GM18517 (cell line): ENCODE measurements around the gene SUPT3H.

Source experiments
- ATAC-seq: cut with Tn5 transposase; IDR thresholded peaks from one replicate; pipeline ENCODE4 v1.9.1; 2021; ENCODE audit warnings: mild to moderate bottlenecking, moderate library complexity; ENCODE audit not compliant: unreplicated experiment

SUPT3H gene

DNA sequence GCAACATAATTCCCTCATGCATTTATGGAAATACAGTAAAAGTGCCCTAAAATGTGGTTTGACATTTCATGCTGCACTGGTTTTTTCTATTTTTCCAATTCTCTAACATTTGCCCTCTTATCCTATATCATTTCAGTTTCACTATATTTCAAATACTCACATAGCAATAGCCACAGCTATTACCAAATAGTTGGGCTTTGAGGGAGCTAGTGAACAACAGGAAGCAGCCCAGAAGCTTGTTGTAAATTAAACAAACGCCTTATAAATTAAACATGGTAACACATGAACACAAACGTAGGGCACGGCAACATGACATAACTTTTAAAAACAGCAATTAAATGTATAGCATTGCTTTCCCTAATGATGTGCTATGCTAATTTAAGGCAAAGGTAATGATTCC lies 521.3 kb downstream of the SUPT3H start:
- no peak for ATAC-seq

DNA sequence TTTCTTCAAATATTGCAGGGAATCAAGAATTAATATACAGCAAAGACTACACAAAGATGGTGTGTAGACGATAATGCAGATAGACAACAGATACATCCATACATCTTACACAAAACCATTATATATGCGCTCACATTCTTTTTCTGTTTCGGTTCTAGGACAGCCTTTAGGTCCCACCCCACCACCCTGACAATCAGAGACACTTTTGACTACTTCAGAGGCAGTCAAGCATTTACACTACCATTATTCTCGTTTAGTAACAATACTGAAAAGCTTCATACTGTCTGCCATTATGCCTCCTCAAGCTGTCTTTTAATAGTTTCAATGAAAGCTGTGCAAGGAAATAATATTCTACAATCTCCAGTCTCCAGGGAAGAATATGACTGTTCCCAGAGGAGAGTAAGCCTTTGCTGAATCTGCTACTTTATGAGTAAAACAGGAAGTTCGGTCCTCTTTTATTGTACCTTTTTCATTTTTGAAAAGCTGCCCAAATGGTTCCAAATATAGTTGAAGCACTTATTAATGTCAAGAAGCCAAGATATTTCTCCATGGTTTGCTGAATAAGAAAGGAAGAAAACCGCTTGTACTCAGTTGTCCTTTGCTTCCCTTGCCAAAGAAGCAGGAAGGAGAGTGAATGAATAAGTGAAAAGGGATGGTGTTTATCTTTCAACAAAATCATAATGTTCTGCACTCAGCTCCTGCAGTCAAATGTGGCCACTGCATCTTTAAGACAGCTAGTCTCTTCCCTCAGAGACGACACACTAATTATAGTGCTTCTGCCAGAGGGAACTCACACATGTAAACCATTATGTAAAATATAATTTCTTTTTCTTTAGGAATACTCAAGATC lies 521.9 kb downstream of the SUPT3H start:
- ATAC-seq: no peak

DNA sequence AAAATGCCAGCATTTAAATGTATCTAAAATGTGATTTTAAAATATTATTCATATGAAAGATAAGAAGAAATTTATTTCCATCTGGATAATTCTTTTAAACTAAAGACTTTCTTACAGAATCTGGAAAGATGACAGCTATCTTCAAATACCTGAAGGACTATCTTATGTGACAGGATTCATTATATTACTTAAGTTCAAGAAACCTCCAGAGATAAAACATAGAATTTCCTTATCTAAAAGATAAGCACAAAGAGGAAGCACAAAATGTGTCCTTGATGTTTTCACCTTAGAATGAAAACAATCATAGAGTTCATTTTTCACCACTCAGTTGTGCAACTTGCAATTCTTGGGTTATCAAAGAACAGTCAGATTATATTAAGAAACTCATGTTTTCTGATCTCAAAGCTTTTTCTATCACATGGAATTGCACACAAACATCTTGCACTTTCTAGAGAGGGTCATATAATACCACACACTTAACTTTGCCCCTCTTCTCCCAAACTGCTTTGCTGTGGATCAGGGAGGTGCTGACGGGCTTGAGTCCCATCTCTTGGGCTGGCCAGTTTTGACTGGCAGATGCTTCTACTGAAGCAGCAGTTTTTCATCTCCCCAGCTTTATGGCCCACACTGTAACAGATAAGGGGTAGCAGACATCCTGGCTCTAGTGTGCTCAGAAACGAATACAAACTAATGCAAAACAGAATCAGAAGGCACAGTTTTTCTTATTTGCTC lies 522.9 kb downstream of the SUPT3H start:
- ATAC-seq: no peak

DNA sequence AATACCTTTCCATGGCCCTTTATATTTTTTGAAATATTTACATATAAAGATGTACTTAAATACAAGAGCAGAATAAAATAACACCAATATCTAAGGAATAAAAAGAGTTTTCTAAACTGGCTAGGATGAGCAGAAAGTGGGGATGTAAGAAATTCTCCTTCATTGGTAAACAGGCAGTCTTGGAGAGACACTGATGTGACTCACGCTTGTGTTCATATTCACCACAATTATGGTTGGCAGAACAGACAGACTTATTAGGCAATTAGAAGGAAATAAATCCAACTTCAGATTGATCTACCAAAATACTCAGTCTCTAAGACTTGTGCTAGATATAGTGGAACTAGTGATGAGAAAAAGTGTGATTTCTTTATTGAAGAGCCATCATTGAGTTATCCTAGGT lies 526.6 kb downstream of the SUPT3H start:
- ATAC-seq: no peak

DNA sequence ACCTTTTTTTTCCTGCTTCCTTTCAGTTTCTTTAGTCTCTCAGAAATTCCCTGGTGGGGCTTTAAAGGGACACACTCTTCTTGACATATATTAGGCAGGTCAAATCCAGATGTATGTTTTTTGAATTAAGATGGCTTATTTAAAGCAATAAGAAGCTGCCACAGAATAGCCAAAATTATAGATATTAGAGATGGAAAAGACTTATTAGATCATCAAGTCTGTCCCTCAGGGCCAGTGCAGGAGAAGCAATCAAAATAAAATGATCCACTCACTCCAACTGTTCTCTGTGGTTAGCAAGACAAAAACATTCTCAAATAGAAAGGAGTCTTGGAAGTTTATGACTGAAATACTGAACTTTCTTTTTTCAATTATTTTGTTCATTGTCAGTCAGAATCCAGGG lies 527.4 kb downstream of the SUPT3H start:
- no peak for ATAC-seq

DNA sequence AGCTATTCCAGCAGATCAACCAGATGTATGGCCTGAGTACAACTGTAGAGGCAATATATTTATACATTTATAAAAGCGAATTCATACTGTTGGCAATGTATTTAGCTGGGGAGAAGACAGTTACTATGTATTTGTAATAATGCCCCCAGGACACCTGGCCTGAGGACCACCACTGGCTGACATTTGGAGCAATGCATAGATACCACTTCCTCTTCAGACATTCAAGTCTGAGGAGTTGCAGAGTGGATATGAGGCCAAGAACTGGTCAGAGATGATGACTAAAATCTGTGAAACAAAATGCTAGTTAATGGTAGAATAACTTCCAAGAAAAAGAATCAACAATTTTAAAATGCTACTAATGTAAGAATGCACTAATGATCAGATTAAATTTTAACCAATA lies 527.9 kb downstream of the SUPT3H start:
- no peak for ATAC-seq

DNA sequence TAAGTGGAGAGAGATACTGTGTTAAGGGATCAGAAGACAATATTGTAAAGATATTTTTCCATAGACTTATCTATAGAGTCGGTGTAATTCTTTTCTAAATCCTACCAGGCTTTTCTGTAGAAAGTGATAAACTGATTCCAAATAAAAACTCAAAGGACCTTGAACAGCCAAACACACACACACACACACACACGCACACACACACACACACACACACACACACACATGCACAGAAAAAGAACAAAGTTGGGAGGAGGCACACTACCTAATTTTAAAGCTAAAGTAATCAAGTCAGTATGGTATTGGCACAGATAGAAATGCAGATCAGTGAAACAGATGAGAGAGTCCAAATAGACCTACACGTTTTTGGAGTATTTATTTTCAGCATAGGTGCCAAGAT lies 534.0 kb downstream of the SUPT3H start:
- ATAC-seq: no peak

DNA sequence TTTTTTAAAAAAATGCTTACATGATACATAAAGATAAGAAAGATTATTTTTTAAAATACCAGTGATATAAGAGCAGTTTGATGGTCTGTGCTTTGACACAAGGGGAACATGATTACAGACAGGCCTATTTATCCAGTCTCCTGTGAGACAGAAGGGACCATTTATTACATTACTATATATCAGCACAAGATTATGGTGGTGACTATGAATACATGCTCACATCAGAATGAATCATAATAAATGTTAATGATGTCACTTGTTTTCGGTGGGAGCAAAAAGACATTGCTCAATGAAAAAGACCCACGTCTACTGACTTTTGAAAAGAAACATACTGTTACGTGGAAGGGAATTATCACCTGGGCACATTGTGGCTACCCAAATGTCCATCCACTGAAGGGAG lies 535.1 kb downstream of the SUPT3H start:
- ATAC-seq: no peak

DNA sequence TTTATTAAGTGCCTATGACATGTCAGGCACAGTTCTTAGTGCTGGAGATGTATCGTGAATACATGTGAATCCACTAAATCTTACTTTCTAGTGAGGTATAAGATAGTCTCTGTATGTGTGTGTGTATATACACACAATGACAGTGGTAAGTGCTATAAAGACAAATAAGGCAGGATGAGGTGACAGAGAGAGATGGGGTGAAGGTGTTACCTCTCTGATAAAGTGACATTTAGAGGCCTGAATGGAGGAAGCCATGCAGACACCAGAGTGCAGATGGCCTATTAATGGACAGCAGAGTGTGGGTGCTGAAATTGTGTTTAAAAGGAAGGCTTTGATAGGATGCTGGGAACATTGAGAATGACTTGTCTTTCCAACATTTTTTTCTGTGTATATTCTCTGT lies 535.9 kb downstream of the SUPT3H start:
- no peak for ATAC-seq

DNA sequence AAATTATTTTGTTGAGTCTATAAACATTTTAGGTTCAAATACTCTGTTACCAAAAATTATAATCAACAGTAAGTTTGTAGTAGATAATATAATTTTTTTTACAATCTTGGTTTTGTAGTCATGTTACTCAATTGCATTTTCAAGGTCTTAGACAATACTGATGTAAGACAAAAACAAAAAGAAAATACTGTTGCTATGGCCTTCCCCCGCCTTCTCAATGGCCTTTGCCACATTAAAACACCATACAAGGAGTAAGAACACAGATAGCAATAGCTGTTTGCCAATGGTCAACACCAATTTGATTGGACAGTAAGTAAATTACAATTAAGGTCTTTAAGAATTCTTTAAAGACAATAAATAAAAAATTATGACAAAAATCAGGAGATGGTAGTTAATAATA lies 540.0 kb downstream of the SUPT3H start:
- ATAC-seq: no peak

DNA sequence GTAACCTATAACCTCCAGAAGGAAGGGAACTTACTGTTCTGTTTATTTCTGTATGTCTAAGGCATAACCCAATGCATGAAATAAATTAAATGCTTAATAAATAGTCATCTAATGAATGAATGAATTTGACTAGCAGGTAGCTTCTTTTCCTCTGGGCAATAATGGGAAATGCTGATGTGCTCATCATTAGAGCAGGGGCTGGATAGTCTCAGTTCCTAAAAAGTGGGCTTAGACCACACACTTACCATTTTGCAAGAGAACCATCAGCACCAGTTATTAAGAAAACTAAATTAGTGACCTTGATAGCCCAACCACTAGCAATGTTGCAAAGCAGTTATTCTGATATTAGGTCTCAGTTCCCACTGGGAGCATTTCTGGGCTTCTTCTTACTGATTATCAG lies 540.5 kb downstream of the SUPT3H start:
- ATAC-seq: no peak

DNA sequence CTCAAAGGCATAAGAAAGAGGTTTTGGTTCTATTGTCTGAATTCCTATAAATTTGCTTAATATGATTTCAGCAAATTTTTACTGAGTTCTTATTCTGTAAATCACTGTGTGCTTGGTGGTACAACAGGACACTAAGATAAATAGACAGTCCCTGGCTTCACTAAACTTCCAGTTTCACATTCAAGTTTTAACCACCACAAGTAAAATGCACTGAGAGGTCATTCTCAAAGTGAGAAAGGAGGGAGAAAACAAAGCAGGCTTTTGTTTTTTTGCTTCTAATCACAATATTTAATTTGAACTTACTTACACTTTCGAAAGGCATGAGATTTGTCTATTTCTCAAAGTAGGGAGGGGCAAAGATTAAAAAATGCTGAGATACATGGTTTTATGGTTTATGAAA lies 544.5 kb downstream of the SUPT3H start:
- peak; percentile 84 for ATAC-seq

DNA sequence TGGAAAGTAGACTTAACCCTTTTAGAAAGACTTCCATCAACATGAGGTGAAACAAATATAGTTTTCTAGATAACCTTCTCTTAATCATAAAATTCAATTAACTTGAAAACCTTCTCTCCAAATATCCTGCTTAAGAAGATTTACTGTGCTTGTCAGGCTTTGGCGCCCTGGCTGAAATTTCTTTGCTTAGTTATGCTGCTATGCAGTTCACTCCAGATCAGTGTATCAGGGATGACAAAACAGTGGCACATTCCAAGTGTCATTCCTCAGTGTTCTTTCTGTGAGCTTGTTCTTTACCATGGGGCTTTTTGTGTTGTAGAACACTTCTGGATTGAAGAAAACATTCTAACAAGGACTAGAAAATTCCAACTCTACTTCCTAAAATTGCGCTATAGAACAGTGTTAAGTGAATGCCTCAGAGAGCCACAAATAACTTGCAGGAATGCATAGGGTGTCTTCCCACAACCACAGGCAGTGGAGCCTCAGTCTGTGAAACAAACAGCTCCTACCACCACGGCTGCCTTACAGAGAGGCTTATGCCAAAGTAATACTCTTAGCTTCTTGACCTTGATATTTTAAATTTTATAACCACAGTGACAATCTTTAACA lies 546.6 kb downstream of the SUPT3H start:
- ATAC-seq: no peak

DNA sequence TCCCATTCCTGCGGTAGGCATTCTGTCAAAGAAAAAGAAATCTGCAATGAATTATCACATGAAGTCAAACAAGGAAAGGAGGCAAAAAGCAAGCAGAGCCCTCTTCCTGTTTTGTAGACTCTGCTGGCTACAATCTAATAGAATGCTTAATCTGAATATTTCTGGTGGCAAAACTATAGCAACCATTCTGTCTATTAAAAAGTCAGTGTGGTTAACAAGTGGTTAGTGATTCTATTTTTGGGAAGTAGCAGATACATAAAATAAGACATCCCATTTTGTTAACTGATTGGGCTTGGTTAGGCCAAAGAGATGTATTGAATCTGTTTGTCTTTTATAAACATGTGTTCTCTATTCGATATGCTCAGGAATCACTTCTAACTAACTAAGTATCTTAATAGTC lies 547.9 kb downstream of the SUPT3H start:
- ATAC-seq: peak; percentile 60

DNA sequence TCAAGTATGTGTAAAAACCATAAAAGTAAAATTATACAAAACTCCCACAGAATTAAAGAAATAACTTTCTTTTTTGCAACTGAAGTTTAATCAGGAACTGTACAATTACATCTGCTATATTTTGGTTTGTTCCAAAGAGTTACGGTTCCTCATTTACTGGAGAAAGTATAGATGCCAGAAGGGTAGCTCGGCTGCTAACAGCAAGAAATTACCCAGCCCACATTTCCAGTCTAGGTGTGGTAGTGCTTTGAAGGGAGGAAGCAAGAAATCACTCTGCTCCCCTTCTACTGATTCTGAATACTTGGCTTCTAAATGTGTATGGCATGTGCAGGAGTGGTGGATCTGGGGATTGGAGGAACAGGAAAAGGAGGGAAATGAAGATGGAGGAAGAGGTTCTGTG lies 549.0 kb downstream of the SUPT3H start:
- ATAC-seq: no peak

DNA sequence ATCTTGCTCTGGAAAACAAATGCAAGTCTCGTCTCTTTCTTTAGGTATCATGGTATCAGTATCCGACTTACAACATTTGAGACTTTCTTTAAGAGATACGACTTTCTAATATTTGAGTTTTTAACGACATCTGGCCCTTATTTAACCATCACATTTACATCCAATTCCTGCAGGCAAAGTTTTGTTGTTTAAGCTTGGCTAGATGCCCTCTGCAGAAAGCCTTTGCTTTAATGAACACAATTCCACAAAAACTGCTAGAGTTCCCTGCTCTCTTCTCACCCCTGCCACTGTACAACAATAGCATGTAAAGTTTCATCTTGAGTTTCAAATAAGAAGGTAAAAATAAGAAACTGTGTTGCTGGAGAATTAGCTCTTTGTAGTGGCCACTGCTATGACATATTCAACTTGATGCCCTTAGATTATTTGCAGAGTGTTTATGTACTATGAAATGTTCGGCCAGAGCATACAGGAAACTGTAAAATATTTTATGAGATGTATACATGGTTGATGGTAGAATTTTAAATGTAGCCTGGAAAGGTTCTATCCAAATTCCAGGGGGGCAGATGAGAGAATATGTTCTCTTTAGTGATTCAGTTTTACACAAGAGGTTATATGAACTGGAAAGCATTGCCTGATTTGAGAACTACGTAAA lies 551.6 kb downstream of the SUPT3H start:
- ATAC-seq: no peak

DNA sequence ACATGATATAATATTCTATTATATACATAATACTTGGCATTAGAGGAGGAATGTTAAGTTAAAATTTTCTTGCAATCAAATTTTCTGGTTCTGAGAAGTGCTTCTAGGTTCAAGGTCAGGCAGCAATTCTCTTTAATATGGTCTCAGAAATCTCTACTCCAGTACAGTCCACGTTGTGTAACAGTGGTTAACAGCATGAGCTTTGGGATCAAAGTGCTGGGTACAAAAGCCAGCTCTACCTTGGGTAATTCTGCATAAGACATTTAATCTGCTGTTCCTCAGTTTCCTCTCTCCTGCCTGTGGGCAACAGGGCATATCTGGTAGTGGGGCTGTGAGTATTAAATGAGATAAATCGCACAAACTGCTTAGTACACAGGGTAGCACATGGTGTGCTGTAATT lies 552.5 kb downstream of the SUPT3H start:
- ATAC-seq: no peak

DNA sequence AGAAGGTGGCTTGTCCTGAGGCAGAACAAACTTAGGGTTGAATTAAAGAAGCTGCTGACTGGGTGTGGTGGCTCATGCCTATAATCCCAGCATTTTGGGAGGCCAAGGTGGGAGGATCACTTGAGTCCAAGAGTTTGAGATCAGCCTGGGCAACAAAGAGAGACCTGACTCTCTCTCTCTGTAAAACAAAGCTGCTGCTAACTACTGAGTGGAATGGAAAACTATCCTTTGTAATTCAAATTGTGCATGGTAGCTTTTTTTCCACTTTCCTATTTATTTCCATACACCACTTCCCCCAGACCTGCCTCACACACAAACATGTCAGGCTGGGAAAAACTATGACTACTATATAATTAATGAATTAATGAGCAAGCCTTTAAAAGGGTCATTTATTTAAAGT lies 553.2 kb downstream of the SUPT3H start:
- no peak for ATAC-seq

DNA sequence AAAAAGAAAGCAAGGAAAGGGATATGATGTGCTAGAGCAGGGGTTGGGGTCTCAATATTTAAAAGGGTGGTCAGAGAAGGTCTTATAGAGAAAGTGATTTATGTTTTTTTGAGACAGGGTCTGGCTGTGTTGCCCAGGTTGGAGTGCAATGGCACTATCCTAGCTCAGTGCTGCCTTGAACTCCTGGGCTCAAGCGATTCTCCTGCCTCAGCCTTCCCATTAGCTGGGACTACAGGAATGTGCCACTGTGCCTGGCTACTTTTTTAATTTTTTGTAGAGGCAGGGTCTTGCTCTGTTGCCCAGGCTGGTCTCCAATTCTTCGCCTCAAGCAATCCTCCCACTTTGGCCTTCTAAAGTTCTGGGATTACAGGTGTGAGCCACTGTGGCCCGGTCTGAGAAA lies 557.0 kb downstream of the SUPT3H start:
- no peak for ATAC-seq

DNA sequence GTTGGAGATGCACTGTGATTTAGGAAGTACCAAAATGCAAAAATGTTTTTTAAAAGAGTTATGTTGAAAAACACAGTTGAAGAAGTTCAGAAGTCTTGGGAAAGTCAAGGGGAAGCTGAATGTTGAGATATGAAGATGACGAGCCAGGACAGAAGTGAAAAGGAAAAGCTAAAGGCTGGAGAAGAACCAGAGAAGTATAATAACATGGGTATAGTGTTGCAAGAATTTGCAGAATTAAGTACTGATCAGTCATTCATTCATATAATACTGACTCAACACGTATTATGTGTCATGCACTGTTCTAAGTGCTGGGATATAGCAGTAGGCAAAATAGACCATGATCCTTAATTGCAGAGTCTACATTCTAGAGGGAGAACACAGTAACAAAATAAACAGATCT lies 557.4 kb downstream of the SUPT3H start:
- ATAC-seq: no peak

DNA sequence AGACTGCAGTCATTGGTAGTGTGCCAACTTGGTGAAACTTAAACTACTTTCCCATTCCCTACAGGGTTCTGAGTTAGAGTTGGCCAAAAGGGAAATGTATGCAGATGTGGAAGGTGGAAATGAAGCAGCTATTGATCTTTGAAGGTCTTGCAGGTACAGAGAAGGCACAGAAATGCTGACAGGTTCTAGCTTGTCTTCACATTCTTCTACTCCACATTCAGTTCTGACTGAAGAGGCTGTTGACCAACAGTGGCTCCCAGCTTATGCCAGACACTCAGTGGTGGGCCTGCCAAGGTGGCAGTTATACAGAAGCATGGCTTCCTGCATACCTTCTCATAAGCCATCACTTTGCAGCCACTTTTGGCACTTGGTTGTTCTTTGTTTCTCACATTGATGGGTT lies 566.3 kb downstream of the SUPT3H start:
- no peak for ATAC-seq

DNA sequence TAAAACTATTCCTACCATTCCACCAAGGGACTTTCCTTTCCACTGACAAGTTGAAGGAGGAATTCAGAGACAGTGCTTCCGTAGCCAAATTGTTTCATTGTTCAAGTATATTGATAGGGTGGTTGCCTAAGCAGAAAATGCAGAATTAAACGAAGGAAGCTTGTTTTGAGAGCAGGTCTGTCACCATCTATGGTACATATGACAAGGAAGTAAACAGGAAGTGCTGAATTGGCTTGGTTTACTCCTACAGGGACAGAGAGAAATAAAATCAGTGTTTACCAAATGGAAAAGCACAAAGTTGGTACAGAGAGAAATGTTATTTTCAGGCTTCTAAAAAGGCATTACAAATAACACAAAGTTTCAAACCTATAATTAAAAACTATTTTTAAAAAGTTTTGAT lies 568.5 kb downstream of the SUPT3H start:
- no peak for ATAC-seq
